GM21528 (cell line): Measurements from ENCODE around the gene SLC24A4.

ENCODE experiments used
- ATAC-seq: cut with Tn5 transposase; IDR thresholded peaks from one replicate; pipeline ENCODE4 v1.9.1; 2021; ENCODE audit warnings: mild to moderate bottlenecking, moderate library complexity; ENCODE audit not compliant: unreplicated experiment, low FRiP score

Gene SLC24A4

GRCh38 chr14:92433407-92433806 is 110.4 kb downstream of the SLC24A4 start:
- no peak for ATAC-seq

GRCh38 chr14:92435154-92435553 is 112.2 kb downstream of the SLC24A4 start:
- ATAC-seq = no peak

- ATAC-seq = no peak
Measured at GRCh38 chr14:92436115-92436776, 113.3 kb downstream of the SLC24A4 start.

- ATAC-seq = no peak
Measured at GRCh38 chr14:92437309-92437708, 114.3 kb downstream of the SLC24A4 start.

GRCh38 chr14:92437729-92438285 is 114.8 kb downstream of the SLC24A4 start:
- ATAC-seq = no peak

GRCh38 chr14:92439537-92440344 is 116.8 kb downstream of the SLC24A4 start:
- no peak for ATAC-seq

- no peak for ATAC-seq
Measured at GRCh38 chr14:92440345-92441003, 117.5 kb downstream of the SLC24A4 start.

- no peak for ATAC-seq
Measured at GRCh38 chr14:92441751-92442504, 119.0 kb downstream of the SLC24A4 start.

GRCh38 chr14:92443167-92443566 is 120.2 kb downstream of the SLC24A4 start:
- no peak for ATAC-seq

- ATAC-seq = no peak
Measured at GRCh38 chr14:92443741-92444140, 120.8 kb downstream of the SLC24A4 start.

- ATAC-seq = no peak
Measured at GRCh38 chr14:92446771-92447170, 123.8 kb downstream of the SLC24A4 start.

GRCh38 chr14:92447416-92448197 is 124.6 kb downstream of the SLC24A4 start:
- ATAC-seq = no peak

- no peak for ATAC-seq
Measured at GRCh38 chr14:92448786-92449185, 125.8 kb downstream of the SLC24A4 start.

- no peak for ATAC-seq
Measured at GRCh38 chr14:92449404-92450181, 126.6 kb downstream of the SLC24A4 start.

- no peak for ATAC-seq
Measured at GRCh38 chr14:92450351-92451070, 127.5 kb downstream of the SLC24A4 start.

GRCh38 chr14:92451245-92451644 is 128.3 kb downstream of the SLC24A4 start:
- no peak for ATAC-seq

GRCh38 chr14:92451755-92452154 is 128.8 kb downstream of the SLC24A4 start:
- ATAC-seq = no peak

GRCh38 chr14:92452471-92452870 is 129.5 kb downstream of the SLC24A4 start:
- no peak for ATAC-seq
